ENCODE measurements around the gene SMIM9.

Gene SMIM9

DNA sequence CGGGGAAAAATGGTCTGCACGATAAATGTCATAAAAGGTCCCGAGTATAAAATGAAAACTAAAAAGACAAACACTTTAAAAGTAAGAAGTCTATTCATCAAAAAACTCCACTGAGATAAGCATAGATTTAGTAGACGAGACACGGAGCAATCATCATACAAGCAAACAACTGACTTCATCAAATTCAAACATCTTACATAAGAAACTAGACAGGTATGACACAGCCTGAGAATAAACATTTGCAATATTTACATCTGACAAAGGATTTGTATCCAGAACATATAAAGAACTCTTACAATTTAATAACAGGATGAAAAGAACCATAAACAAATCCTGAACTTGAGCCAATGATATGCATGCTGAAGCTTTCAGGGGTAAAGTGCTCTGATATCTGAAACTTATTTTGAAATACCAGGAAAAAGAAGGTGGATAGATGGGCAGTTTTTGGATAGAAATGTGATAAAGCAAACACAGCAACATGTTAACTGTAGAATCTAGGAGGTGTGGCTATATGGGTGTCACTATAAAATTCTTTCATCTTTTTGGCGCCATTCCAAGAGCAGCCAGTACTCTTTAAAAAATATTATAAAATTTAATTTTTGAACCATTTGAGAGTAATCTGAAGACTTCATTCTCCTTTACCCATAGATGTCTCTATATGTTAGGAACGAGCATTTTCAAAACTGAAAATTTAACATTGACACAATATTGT is 41.2 kb downstream of the SMIM9 start:
- DNase-seq (ENCODE audit: low read depth) = no peak

DNA sequence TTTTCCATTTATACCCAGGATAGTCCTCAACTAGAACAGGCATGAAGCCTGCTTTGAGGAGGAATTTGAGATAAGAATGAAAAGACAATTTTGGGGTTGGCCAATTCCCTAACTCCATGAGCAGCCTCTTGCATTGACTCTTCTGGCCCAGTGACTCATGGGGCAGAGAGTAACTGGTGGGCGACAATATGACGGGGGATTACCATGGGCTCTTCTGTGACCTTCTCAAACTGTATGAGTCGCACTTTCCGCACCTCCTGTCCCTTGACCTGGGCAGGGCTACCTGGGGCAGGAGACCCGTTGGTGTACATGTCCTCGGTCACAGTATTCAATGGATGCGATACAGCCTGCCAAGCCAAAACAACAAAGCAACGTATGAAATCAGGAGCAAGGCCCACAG is 42.5 kb downstream of the SMIM9 start:
- TF ChIP-seq, protein P1, sequence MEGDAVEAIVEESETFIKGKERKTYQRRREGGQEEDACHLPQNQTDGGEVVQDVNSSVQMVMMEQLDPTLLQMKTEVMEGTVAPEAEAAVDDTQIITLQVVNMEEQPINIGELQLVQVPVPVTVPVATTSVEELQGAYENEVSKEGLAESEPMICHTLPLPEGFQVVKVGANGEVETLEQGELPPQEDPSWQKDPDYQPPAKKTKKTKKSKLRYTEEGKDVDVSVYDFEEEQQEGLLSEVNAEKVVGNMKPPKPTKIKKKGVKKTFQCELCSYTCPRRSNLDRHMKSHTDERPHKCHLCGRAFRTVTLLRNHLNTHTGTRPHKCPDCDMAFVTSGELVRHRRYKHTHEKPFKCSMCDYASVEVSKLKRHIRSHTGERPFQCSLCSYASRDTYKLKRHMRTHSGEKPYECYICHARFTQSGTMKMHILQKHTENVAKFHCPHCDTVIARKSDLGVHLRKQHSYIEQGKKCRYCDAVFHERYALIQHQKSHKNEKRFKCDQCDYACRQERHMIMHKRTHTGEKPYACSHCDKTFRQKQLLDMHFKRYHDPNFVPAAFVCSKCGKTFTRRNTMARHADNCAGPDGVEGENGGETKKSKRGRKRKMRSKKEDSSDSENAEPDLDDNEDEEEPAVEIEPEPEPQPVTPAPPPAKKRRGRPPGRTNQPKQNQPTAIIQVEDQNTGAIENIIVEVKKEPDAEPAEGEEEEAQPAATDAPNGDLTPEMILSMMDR (IDR thresholded peaks at IDR 0.05; ENCODE audit: low read depth, low read length, missing control alignments) = no peak
- DNase-seq (ENCODE audit: low read depth) = no peak
- no peak overlapping the region for H3K4me3 ChIP-seq (ENCODE audit: low read depth, low read length)

More for the DNA sequence above, 41.2 kb downstream of the SMIM9 start:
- no peak overlapping the region for H3K4me3 ChIP-seq (ENCODE audit: low read depth, low read length)
- TF ChIP-seq, protein P1 (IDR thresholded peaks at IDR 0.05; ENCODE audit: low read depth, low read length, missing control alignments) = no peak

DNA sequence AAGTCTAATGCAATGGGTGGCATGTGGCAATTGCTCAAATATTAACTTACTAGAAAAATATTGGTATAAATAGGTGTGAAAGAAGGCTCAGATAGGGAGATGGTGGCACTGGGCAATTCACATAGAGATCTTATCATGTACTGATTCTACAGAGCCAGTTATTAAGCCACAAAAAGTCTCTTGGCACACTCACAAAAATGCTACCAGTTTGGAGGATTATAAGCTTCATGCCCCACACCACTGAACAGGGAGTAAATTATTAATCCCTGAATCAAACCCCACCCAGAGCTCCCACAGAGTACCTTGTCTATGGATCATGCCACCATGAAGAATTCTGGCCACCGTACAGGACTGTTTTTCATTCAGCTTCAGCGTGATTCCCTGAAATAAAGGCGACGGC is 43.0 kb downstream of the SMIM9 start:
- H3K4me3 ChIP-seq (ENCODE audit: low read depth, low read length) = no peak overlapping the region
- TF ChIP-seq, protein P1 (IDR thresholded peaks at IDR 0.05; ENCODE audit: low read depth, low read length, missing control alignments) = no peak
- no peak for DNase-seq (ENCODE audit: low read depth)

DNA sequence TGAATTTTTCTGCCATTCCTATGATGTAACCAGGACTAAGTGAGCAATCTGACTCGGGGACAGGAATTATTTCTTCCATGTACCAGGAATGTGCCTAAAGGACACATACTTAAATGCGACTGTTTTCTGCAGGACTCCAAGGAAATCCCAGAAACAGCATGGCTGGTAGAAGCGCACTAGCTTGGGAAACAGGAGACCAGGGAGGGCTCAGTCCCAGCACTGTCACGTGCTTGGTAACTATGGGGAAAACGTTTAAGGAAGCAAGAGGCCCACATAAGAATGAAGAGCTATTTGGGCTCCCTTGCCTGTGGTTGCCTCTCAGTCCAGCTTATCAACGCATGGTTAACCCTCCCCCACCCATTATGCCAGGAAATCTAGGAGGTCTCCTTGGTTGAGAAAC is 48.7 kb downstream of the SMIM9 start:
- no peak for DNase-seq (ENCODE audit: low read depth)
- TF ChIP-seq, protein P1 (IDR thresholded peaks at IDR 0.05; ENCODE audit: low read depth, low read length, missing control alignments) = no peak
- H3K4me3 ChIP-seq (ENCODE audit: low read depth, low read length) = no peak overlapping the region

DNA sequence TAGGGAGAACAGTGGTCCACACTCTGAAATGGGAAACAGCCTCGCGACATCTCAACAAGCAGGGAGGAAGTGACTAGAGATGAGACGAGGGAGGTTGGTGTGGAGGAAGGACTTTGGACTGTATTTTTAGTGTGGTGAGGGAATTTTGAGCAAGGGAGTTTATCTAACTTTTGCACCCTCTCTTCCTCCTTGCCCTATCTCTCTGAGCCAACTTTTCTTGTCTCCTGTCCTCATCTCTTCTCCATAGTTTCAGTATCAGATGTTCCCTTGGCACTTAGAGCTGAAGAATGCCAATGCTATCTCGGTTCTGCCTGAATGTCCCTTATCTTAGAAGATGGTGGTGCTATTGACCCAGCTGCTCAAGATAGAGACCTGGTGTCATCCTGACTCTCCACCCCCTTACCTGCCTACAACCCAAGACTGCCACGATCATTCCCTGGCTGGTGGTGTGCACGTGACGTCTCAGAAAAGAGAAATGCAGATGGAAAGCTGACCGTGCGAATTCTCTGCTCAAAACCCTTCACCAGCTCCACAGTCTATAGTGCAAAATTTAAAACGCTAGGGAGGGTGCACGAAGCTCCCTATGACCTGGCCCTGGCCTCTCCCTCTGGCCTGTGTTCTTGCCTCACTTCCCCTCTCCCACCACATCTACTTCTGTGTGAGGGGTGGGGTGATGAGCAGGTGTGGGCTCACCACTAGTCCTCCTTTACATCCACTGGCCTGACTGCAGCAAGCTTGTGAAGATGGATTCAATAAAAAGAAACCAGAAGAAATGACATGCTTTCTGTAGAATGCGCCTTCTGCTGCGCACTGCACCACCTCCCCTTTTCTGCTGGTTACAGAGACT is 50.1 kb downstream of the SMIM9 start:
- no peak overlapping the region for H3K4me3 ChIP-seq (ENCODE audit: low read depth, low read length)
- DNase-seq (ENCODE audit: low read depth) = no peak
- TF ChIP-seq, protein P1 (IDR thresholded peaks at IDR 0.05; ENCODE audit: low read depth, low read length, missing control alignments) = no peak

DNA sequence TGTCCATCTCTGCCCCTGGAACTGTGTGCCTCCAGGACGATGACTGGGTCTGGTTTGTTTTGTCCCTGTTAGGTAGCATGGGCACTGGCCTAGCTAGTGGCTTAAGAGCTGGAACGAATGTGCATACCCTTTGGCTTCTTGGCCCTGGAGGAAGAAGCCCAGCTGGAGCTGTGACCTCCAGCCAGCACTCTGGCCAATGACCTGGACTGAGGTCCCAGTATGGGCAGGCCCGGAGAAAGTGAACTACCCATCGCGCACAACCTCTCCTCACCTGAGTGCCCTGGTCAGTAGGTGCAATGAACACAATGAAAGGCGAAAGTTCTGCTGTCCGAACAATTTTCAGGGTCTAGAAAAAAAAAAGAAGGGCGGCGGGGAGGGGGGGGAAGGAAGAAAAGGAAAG is 53.5 kb downstream of the SMIM9 start:
- no peak overlapping the region for H3K4me3 ChIP-seq (ENCODE audit: low read depth, low read length)
- no peak for DNase-seq (ENCODE audit: low read depth)
- TF ChIP-seq, protein P1 (IDR thresholded peaks at IDR 0.05; ENCODE audit: low read depth, low read length, missing control alignments) = no peak

Measured in GM12864 (cell line).